HUES6 (cell line): ENCODE measurements around the gene MACROD2.
"Not testable (repeated sequence)": the region's sequence is repeated elsewhere in the genome, so short reads cannot be mapped to it uniquely, and the experiment has no call there.

Source experiments
- H3K27ac ChIP-seq: 2 replicates; pipeline ENCODE4 v1.7.0; 2013; ENCODE audit warnings: low read depth, mild to moderate bottlenecking, low read length, inconsistent platforms
- H3K27me3 ChIP-seq: 2 replicates; pipeline ENCODE4 v1.6.1; 2013; ENCODE audit warnings: low read length; ENCODE audit not compliant: control insufficient read depth, insufficient read depth
- H3K36me3 ChIP-seq: 2 replicates; pipeline ENCODE4 v1.6.1; 2013; ENCODE audit warnings: low read length; ENCODE audit not compliant: control insufficient read depth, insufficient read depth
- H3K4me1 ChIP-seq: 2 replicates; pipeline ENCODE4 v1.6.1; 2013; ENCODE audit warnings: low read length; ENCODE audit not compliant: control insufficient read depth, insufficient read depth
- H3K4me3 ChIP-seq: 2 replicates; pipeline ENCODE4 v1.5.1; 2013; ENCODE audit warnings: low read depth, low read length
- H3K9ac ChIP-seq: one replicate; pipeline ENCODE4 v1.6.1; 2013; ENCODE audit warnings: mild to moderate bottlenecking, low read length
- H3K9me3 ChIP-seq: 2 replicates; pipeline ENCODE4 v1.6.1; 2013; ENCODE audit warnings: low read depth, low read length; ENCODE audit not compliant: control insufficient read depth, insufficient read depth

MACROD2 gene

DNA sequence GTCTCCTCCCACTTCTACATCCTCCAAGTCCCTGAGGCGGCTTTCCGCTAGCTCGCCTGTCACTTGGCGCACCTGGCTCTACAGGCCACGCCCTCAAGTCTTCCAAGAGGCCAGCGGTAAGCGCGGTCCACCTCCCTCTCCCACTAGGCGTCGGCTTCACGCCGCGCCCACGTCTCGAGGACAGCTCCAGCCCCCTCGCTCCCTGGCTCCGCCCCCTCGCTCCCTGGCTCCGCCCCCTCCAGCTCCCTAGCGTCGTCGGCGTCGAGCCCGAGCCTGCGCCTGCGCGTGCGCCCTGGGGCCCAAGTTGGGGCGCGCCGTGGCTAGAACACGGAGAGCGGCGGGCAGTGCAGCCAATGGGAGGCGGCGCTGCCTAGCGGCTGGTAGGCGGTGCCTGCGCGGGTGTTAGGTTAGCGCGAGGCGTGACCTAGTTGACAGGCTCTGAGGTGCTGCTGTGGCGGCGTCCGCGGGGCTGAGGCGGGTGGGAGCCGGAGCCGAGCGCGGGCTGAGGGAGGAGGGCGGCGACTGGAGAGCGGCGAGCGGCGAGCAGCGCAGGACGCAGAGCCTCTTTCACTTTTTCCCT, at the start of gene MACROD2:
TSS of gene MACROD2 (plus strand) at position 431 of the 580 bp plus-strand sequence.
- Histone ChIP-seq H3K27me3 (peaks cover 18% of the 10 kb centered on the region), H3K4me3 (peak within 1 kb of the TSS; percentile 90), H3K4me1 (0 out of 2 replicates have a peak, but pooled peaks cover 3% of the 10 kb centered on the region), H3K27ac (no peak within 1 kb of the TSS), H3K9ac (peak within 1 kb of the TSS; percentile 28), H3K36me3 (no peaks in the 10 kb centered on the region), H3K9me3 (no peaks in the 10 kb centered on the region; the same call in 1 of the 2 replicates)

GRCh38 chr20:13947719-13948118, 47.6 kb upstream of the MACROD2 start:
- Histone ChIP-seq H3K27ac (no peak overlapping the region), H3K4me3 (no peak overlapping the region), H3K4me1 (no peaks in the 10 kb centered on the region), H3K36me3 (no peaks in the 10 kb centered on the region), H3K9me3 (0 out of 2 replicates have a peak, but pooled peaks cover 3% of the 10 kb centered on the region), H3K27me3 (no peaks in the 10 kb centered on the region), H3K9ac (no peak overlapping the region)

DNA sequence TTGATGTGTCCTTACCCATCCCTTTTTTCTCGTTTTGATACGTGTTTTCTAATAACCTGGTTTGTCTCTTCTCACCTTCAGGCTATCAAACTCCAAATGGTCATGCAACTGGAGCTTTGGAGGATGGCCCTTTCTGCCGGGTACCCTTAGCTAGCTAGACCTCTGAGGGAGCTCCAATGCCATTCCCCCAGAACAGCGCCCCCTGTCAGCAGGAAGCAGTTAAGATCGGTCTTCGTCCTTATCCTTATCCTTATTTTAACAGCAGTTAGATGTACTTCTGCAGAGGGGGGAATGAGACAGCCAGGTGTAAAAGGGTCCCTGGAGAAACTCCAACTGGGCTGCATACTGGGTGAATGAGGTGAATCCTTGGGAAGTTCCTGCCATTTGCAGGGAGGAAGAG, 42.1 kb upstream of the MACROD2 start:
- Histone ChIP-seq H3K36me3 (no peaks in the 10 kb centered on the region), H3K27me3 (no peaks in the 10 kb centered on the region), H3K9ac (no peak overlapping the region), H3K4me3 (no peak overlapping the region), H3K27ac (no peak overlapping the region), H3K4me1 (no peaks in the 10 kb centered on the region), H3K9me3 (no peaks in the 10 kb centered on the region)

GRCh38 chr20:13960119-13960518, 35.2 kb upstream of the MACROD2 start:
- H3K4me3 ChIP-seq: no peak overlapping the region
- no peaks in the 10 kb centered on the region for H3K27me3 ChIP-seq
- no peaks in the 10 kb centered on the region for H3K9me3 ChIP-seq
- H3K9ac ChIP-seq: no peak overlapping the region
- H3K4me1 ChIP-seq: no peaks in the 10 kb centered on the region
- no peaks in the 10 kb centered on the region for H3K36me3 ChIP-seq
- no peak overlapping the region for H3K27ac ChIP-seq

DNA sequence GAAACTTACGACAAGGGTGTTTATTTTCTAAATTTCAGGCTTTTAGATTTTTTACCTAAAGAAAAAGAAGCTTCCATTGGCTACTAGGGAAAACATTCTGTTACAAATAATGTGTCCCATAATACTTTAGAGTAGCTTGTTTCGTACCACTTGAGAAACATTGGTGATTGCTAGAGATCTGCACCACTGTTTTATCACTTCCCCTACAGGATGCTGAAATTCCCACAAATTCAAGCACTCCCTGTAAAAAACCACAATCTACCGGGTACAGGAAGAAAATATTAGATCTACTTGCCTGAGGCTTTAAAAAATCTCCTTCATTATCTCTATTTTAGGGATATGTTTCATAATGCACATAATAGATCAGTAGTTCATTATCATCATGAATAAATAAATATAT, 34.8 kb upstream of the MACROD2 start:
- Histone ChIP-seq H3K27ac (no peak overlapping the region), H3K4me3 (no peak overlapping the region), H3K27me3 (no peaks in the 10 kb centered on the region), H3K36me3 (no peaks in the 10 kb centered on the region), H3K4me1 (no peaks in the 10 kb centered on the region), H3K9me3 (no peaks in the 10 kb centered on the region), H3K9ac (no peak overlapping the region)

DNA sequence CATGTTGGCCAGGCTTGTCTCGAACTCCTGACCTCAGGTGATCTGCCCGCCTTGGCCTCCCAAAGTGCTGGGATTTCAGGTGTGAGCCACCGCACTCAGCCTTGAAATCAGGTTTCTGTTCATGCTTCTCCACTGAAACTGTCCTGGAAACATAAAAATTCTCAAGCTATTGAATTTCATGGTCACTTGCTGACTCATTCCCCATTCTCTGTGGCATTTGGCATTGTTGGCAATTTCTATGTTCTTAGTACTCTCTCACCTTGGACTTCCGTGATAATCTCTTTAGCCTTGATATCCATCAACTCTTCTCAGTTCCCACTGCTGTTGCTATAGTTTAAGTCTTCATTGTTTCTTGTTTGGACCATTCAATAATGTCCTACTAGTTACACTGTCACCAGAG, 11.1 kb upstream of the MACROD2 start:
- no peak overlapping the region for H3K4me3 ChIP-seq

GRCh38 chr20:13990465-13990864, 4.9 kb upstream of the MACROD2 start, which contains the start of gene SEL1L2:
Gene SEL1L2 (minus strand): TSS chr20:13990614. CDS start chr20:13990534, 80 bp downstream.
- Histone ChIP-seq H3K4me3 (no peak within 1 kb of the TSS), H3K4me1 (0 out of 2 replicates have a peak, but pooled peaks cover 3% of the 10 kb centered on the region), H3K9ac (no peak within 1 kb of the TSS), H3K27ac (no peak within 1 kb of the TSS), H3K36me3 (no peaks in the 10 kb centered on the region), H3K9me3 (no peaks in the 10 kb centered on the region; the same call in 1 of the 2 replicates), H3K27me3 (no peaks in the 10 kb centered on the region)

More for the DNA sequence above, 11.1 kb upstream of the MACROD2 start:
- Histone ChIP-seq H3K27me3 (no peaks in the 10 kb centered on the region), H3K9ac (no peak overlapping the region), H3K9me3 (no peaks in the 10 kb centered on the region), H3K27ac (no peak overlapping the region), H3K36me3 (no peaks in the 10 kb centered on the region), H3K4me1 (no peaks in the 10 kb centered on the region)

DNA sequence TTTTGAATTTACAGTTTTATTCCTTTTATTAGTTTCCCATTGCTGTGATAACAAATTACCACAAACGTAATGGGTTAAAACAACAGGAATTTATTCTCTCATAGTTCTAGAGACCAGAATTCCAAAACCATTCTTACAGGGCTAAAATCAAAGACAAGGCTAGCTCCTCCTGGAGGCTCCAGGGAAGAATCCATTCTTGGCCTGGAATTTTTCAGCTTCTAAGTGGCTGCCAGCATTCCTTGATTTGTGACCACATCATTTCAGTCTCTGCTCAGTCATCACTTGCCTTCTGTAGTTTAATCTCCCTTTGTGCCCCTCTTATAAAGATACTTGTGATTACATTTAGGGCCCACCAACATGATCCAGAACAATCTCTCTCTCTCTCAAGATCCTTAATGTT, 4.0 kb upstream of the MACROD2 start:
- Histone ChIP-seq H3K27ac (no peak overlapping the region), H3K4me1 (0 out of 2 replicates have a peak, but pooled peaks cover 3% of the 10 kb centered on the region), H3K27me3 (peaks cover 6% of the 10 kb centered on the region), H3K9ac (no peak overlapping the region), H3K9me3 (no peaks in the 10 kb centered on the region; the same call in 1 of the 2 replicates), H3K36me3 (no peaks in the 10 kb centered on the region), H3K4me3 (no peak overlapping the region)

DNA sequence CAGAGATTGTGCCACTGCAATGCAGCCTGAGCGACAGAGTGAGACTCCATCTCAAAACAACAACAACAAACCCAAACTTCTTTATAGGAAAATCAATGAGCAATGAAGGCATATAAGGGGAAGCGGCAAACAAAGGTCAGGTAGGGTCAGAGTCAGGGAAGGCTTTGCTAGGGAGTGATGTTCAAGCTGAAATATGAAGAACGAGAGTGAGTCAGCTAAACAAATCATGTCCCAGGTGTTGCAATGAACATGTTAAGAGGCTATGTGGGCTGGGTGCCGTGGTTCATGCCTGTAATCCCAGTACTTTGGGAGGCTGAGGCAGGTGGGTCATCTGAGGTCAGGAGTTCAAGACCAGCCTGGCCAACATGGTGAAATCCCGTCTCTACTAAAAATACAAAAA, 3.4 kb upstream of the MACROD2 start:
- not testable (repeated sequence) for H3K9me3 ChIP-seq, H3K4me1 ChIP-seq, H3K4me3 ChIP-seq, H3K36me3 ChIP-seq, H3K27ac ChIP-seq, H3K9ac ChIP-seq
- H3K27me3 ChIP-seq: peaks cover 13% of the 10 kb centered on the region

DNA sequence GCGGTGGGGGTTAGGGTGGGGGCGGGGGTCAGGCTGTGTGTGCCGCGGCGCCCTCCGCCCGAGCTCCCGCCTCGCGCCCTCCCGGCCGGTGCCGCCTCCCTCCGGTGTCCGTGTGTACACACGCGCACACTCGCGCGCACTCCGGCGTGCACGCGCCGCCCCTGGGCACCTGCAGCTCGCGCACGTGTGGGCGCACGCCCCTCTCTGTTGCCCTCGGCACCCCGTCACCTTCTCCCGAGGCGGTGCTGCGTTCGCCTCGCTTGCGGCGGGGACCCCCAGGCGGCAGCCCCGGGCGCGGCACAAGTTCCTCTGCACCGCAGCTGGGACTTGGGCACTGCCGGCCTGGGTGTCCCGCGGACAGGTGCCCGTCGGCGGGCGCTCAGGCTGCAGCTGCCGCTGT, 525 bp downstream of the MACROD2 start:
- peak overlapping the region; percentile 28 for H3K9ac ChIP-seq
- H3K27me3 ChIP-seq: peaks cover 18% of the 10 kb centered on the region
- H3K36me3 ChIP-seq: no peaks in the 10 kb centered on the region
- H3K4me3 ChIP-seq: peak overlapping the region; percentile 90
- H3K4me1 ChIP-seq: no peaks in the 10 kb centered on the region
- no peak overlapping the region for H3K27ac ChIP-seq
- H3K9me3 ChIP-seq: no peaks in the 10 kb centered on the region; the same call in 1 of the 2 replicates

DNA sequence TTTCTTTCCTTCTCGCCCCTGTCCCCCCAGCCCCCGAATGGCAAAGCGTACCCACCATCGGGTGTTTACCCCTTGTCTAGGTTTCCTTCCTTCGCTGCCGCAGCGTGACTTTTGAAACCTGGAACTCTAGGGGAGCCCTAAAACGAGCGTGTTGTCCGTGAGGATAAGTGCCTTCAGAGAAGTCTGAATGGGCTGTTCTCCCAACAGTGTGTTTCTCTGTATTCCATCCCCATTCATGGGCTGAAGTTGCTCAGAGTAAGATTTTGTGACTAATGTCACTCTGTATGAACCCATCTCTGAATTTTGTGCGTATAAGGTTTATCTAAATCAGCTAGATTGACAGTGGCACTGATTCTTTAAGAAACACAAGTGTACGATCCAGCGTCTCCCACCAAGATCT, 949 bp downstream of the MACROD2 start:
- Histone ChIP-seq H3K4me3 (peak overlapping the region; percentile 90), H3K4me1 (no peaks in the 10 kb centered on the region), H3K36me3 (no peaks in the 10 kb centered on the region), H3K9ac (peak overlapping the region; percentile 28), H3K27me3 (peaks cover 18% of the 10 kb centered on the region), H3K9me3 (no peaks in the 10 kb centered on the region; the same call in 1 of the 2 replicates), H3K27ac (no peak overlapping the region)
